ENCODE results near the gene USH2A. TPM values are rescaled to one million over a fixed set of nuclear protein-coding genes. Genes with fewer than 3 reads are reported as not detected.

The USH2A gene
- total RNA-seq, 3 donors from 2014 or later: not detected

DNA sequence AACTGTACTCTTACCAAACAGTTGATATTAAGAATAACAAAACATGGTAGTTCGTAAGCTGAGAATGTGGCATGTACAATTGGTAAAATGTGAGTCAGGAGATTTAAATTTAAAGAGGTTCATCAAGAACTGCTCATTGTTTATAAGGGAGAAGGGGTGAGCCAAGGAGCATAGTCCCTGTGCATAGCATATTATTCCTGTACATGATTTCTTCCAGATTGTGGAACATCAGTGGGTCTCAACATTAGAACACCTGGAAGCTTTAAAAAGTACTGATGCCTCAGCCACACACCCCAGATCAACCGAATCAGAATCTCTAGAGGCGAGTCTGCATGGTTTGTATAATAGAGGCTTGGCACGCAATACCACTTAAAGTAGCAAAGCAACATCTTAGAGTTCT lies 800.1 kb downstream of the USH2A start:
- Histone ChIP-seq H3K27ac (no peak overlapping the region), H3K36me3 (peaks cover 4% of the 10 kb centered on the region), H3K4me3 (no peak overlapping the region), H3K4me1 (no peaks in the 10 kb centered on the region), H3K9me3 (no peaks in the 10 kb centered on the region), H3K27me3 (no peaks in the 10 kb centered on the region)
- no peak for TF ChIP-seq POLR2A (IDR thresholded peaks at IDR 0.05)
- TF ChIP-seq CTCF (IDR thresholded peaks at IDR 0.05): no peak
- no peak for TF ChIP-seq POLR2AphosphoS5 (IDR thresholded peaks at IDR 0.05)
- DNase-seq (ENCODE audit: low spot score in 2 of 2): no peak
- intact Hi-C loops (cut with DNase I; ENCODE audit: low total_unique reads): no loop called here

DNA sequence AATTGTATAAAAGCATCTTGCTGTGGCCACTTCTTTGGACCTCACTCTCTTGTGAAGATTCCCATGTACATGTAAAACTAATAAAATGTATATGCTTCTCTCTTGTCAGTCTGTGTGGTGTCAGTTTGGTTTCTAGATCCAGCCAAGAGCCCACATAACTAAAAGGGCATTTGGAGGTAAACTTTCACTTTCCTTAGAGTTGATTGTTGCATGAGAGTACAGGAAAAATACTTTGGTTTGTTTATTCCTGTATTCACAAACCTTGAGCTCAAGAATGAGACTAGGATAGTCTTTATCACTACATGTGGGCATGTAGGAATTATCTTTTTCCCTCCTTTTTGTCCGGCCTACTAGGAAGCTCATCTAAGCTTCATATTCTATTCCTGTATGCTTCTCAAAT lies 805.3 kb downstream of the USH2A start:
- no peak for TF ChIP-seq POLR2AphosphoS5 (IDR thresholded peaks at IDR 0.05)
- no peak overlapping the region for H3K27ac ChIP-seq
- no peak for DNase-seq (ENCODE audit: low spot score in 2 of 2)
- H3K4me3 ChIP-seq: no peak overlapping the region
- H3K36me3 ChIP-seq: peaks cover 4% of the 10 kb centered on the region
- H3K27me3 ChIP-seq: no peaks in the 10 kb centered on the region
- H3K4me1 ChIP-seq: no peaks in the 10 kb centered on the region
- H3K9me3 ChIP-seq: no peaks in the 10 kb centered on the region
- intact Hi-C loops (cut with DNase I; ENCODE audit: low total_unique reads): no loop called here

GRCh38 chr1:215612391-215612790 lies 810.9 kb downstream of the USH2A start:
- Histone ChIP-seq H3K27me3 (no peaks in the 10 kb centered on the region), H3K36me3 (peaks cover 15% of the 10 kb centered on the region), H3K4me1 (no peaks in the 10 kb centered on the region), H3K27ac (no peak overlapping the region), H3K4me3 (no peak overlapping the region), H3K9me3 (no peaks in the 10 kb centered on the region)
- intact Hi-C loops (cut with DNase I; ENCODE audit: low total_unique reads): no loop called here
- TF ChIP-seq CTCF (IDR thresholded peaks at IDR 0.05) (no peak), POLR2A (IDR thresholded peaks at IDR 0.05) (no peak), POLR2AphosphoS5 (IDR thresholded peaks at IDR 0.05) (no peak)
- no peak for DNase-seq (ENCODE audit: low spot score in 2 of 2)

DNA sequence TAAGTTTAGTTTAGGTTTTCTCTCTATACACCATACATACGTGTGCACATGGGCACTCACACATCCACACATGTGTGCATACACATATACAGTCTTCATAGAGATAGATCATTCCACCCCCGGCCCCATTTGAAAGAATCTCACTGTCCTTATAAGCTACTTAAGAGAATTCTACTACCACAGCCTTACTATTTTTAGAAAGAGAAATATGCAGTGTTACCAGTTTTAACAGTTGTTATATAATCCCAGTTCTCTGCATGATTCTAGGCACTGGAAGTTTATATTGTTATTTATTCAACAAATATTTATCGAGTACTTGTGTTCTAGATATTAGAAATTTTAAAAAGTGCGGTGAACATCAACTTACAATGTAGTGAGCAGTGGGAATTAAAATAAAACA lies 814.6 kb downstream of the USH2A start:
- H3K27me3 ChIP-seq: no peaks in the 10 kb centered on the region
- H3K36me3 ChIP-seq: peaks cover 15% of the 10 kb centered on the region
- intact Hi-C loops (cut with DNase I; ENCODE audit: low total_unique reads): loop anchor here (10.0 kb wide), 1 partner anchor 474 kb away; no protein-coding TSS in a partner anchor
- H3K4me1 ChIP-seq: peaks cover 0 to 8% of the 10 kb centered on the region in 2 donors
- no peak overlapping the region for H3K4me3 ChIP-seq
- TF ChIP-seq CTCF (IDR thresholded peaks at IDR 0.05) (no peak), POLR2AphosphoS5 (IDR thresholded peaks at IDR 0.05) (no peak), POLR2A (IDR thresholded peaks at IDR 0.05) (no peak)
- H3K9me3 ChIP-seq: no peaks in the 10 kb centered on the region
- no peak overlapping the region for H3K27ac ChIP-seq
- no peak for DNase-seq (ENCODE audit: low spot score in 2 of 2)

DNA sequence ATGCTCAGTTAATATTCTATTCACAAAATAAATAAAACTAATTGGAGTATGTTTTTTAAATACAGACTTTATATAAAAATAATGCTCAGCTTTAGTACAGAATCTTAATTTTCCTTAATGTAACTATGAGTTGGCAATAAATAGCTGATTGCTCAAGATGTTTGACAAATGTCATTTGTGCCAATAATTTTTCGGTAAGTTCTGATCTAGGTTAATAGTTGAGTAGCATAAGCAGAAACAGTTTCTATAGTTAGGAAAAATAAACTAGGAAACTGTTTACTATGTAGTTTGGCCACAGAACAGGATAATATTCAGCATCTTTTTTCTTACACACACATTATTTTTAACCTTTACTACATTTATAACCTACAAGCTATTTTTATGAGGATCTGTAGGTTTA lies 815.8 kb downstream of the USH2A start:
- DNase-seq (ENCODE audit: low spot score in 2 of 2): no peak
- peaks cover 0 to 8% of the 10 kb centered on the region in 2 donors for H3K4me1 ChIP-seq
- H3K27ac ChIP-seq: no peak overlapping the region
- no peaks in the 10 kb centered on the region for H3K9me3 ChIP-seq
- no peak for TF ChIP-seq CTCF (IDR thresholded peaks at IDR 0.05)
- no peak for TF ChIP-seq POLR2AphosphoS5 (IDR thresholded peaks at IDR 0.05)
- TF ChIP-seq POLR2A (IDR thresholded peaks at IDR 0.05): no peak
- no peak overlapping the region for H3K4me3 ChIP-seq
- H3K27me3 ChIP-seq: no peaks in the 10 kb centered on the region
- intact Hi-C loops (cut with DNase I; ENCODE audit: low total_unique reads): loop anchor here (10.0 kb wide), 1 partner anchor 473 kb away; no protein-coding TSS in a partner anchor
- peaks cover 15% of the 10 kb centered on the region for H3K36me3 ChIP-seq

All from breast epithelium (tissue), 4 donors.